Stimulated activated CD4-positive, alpha-beta T cell treated with anti-CD3 and anti-CD28 coated beads, Interleukin-15, amount 100 ng/mL, for 24 hours (primary cell): ENCODE data around the gene CCDC178.

Experiments
- DNase-seq: peaks from one replicate; pipeline ENCODE4 v3.0.0-alpha.2; 2020

CCDC178 gene

GRCh38 chr18:33113416-33113815, 327.1 kb downstream of the CCDC178 start:
- DNase-seq: no peak

GRCh38 chr18:33107511-33107910, 333.0 kb downstream of the CCDC178 start:
- DNase-seq: no peak

DNA sequence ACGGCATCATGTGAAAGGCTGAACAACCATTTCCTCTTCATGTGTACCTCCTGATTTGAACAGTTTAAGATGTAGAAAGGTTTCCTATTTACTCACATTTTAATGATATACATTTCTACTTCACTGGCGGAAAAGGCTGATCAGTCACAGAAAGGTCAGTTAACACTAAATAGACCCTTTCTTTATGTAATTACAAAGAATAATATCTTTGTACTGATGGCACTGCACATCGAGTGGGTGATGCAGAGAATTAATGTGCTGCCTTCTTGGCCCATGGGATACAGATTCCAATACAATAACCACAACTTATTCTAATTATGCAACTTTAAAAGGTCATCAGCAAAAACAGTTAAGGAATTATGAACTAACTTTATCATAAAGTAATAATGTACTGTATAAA, 339.2 kb downstream of the CCDC178 start:
- DNase-seq: no peak

GRCh38 chr18:33099626-33100025, 340.9 kb downstream of the CCDC178 start:
- no peak for DNase-seq

GRCh38 chr18:33097126-33097525, 343.4 kb downstream of the CCDC178 start:
- DNase-seq: no peak

- DNase-seq: no peak
Measured at GRCh38 chr18:33090461-33090860, 350.1 kb downstream of the CCDC178 start.

- no peak for DNase-seq
Measured at GRCh38 chr18:33076601-33077000, 363.9 kb downstream of the CCDC178 start.

GRCh38 chr18:33074125-33074524, 366.4 kb downstream of the CCDC178 start:
- no peak for DNase-seq

- no peak for DNase-seq
Measured at GRCh38 chr18:33062834-33063364, 377.6 kb downstream of the CCDC178 start.

- DNase-seq: no peak
Measured at GRCh38 chr18:33052886-33053285, 387.6 kb downstream of the CCDC178 start.

GRCh38 chr18:33051407-33051806, 389.1 kb downstream of the CCDC178 start:
- no peak for DNase-seq

- DNase-seq: no peak
Measured at GRCh38 chr18:33040213-33040612, 400.3 kb downstream of the CCDC178 start.

DNA sequence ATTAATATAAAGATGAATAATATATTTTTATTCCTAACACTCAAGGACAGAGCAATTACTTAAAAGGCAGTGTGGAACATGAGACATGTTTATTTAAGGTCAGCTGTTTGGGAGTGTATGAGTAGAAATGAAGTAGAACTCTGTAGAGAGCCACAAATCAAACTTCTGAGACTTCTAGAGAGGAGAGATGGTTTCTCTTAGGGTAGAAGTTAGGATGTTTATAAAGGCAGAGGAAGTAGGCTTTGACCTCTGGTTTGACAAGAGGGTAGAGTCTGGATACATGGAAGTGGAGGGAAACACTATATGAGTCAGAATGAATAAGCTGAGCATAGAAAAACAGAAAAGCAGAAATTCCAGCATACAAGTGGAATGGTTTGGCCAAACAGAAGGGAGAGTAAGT, 405.6 kb downstream of the CCDC178 start:
- DNase-seq: no peak

- no peak for DNase-seq
Measured at GRCh38 chr18:33034212-33034611, 406.3 kb downstream of the CCDC178 start.

GRCh38 chr18:33022370-33022769, 418.2 kb downstream of the CCDC178 start:
- DNase-seq: no peak

DNA sequence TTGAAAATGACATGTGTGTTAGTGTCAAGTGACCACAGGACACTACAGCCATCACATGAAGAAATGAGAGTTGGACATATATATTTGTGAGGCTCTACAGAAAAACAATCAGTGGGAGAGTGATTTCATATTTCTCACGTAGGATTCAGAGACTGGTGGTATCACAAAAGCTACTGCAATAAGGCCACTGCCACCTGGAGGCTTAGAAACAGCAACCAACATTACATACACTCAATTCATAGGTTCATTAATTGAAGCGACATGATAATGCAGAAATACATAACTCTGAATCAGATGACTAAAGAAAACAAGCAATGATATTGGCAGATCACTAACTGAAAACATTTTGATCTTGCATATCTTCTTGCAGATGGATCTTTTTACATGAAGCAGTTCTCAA, 419.6 kb downstream of the CCDC178 start:
- DNase-seq: no peak

- no peak for DNase-seq
Measured at GRCh38 chr18:33014060-33014796, 426.3 kb downstream of the CCDC178 start.

DNA sequence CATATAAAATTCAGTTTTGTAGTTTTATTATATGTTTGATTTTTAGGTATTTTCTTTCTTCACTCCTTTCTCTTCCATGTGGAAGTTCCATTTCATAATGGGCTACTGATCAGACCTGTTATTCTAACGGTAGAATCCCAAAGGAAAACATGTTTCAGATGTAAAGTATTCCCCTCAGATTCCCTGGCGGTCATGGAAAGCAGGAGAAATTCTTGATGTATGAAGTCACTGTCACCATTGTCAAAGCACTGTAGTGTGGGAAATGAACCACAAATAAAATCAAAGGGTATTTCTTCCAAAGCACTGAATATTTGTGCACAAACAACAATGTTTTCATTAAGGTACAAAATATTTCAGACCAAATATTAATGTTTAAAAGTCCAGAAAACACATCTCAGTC, 430.4 kb downstream of the CCDC178 start:
- DNase-seq: no peak

DNA sequence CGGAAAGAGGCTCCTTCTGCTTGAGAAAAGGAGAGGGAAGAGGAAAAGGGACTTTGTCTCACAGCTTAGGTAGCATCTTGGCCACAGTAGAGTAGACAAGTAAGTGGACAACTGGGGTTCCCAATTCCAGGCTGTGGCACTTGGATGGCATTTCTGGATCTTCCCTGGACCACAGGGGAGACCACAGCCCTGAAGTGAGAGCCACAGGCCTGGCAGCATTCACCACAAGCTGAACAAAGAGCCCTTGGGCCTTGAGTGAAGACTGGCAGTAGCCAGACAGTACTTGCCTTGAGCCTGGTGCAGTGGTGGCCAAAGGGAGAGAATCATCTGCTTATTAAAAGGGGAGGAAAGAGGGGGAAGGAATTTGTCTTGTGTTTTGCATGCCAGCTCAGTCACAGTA, 441.6 kb downstream of the CCDC178 start:
- DNase-seq: no peak

GRCh38 chr18:32998285-32998684, 442.2 kb downstream of the CCDC178 start:
- DNase-seq: no peak

DNA sequence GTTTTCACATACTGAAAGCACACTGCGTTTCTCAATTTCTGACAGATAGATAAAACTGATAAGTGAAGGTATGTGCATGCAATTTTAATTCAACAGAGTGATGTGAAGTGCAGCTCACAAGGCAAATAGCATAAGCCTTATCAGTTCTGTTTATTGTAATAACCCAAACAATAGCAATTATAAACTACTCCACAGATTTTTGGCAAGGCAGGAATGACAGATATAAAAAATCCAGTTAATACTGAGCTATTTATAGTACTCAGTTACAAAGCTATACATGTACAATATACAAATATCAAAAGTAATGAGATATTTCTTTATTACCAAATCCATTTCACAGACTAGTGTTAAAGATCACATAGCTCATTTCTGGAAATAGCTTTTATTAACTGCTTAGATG, 456.8 kb downstream of the CCDC178 start:
- no peak for DNase-seq

- DNase-seq: no peak
Measured at GRCh38 chr18:32980896-32981295, 459.6 kb downstream of the CCDC178 start.

DNA sequence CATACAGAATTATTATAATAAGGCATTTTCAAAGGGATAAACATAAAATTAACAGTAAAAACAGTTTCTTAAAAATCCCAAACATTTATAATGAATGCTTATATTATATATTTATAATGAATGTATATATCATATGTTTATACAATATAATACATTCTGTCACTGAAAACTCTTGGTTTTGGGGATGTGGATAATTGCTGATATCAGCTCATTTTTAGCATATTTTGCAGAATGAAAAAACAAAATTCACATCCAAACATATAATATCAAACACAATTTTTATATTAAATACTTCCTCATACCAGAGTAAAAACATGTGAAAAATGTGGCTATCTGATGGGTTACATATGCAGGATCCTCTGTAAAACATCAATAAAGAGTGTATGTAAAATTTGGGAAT, 465.0 kb downstream of the CCDC178 start:
- DNase-seq: no peak

DNA sequence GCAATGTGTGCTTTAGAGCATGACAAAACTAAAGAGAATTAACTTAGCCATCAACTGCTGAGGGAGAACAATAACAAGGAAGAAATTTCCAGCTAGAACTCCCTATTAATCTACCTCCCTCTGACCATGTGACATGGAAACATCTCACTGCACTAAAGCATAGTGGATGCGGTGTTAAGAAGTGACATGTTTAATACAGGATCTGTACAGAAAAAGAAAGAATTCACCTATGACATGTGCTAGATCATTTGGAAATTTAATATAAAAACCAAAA, 465.4 kb downstream of the CCDC178 start:
- no peak for DNase-seq

GRCh38 chr18:32974421-32975162, 465.9 kb downstream of the CCDC178 start:
- DNase-seq: no peak
